NB4 (cell line): ENCODE data around the gene EPB41L4A.
"Not testable (repeated sequence)": the region's sequence is repeated elsewhere in the genome, so short reads cannot be mapped to it uniquely, and the experiment has no call there.

ENCODE experiments used
- CTCF ChIP-seq: IDR thresholded peaks from one replicate; pipeline ENCODE4 v1.5.1; 2012; ENCODE audit warnings: low read depth, low read length
- MAX ChIP-seq: IDR thresholded peaks from 2 replicates; pipeline ENCODE4 v1.6.1; 2011; ENCODE audit warnings: low read depth, low read length
- MYC ChIP-seq: IDR thresholded peaks from 2 replicates; pipeline ENCODE4 v1.6.1; 2011; ENCODE audit warnings: low read depth, low read length
- POLR2A ChIP-seq: IDR thresholded peaks from 2 replicates; pipeline ENCODE4 v1.6.1; 2011; ENCODE audit warnings: mild to moderate bottlenecking; ENCODE audit not compliant: insufficient read length; ENCODE audit errors: extremely low read depth

- not testable (repeated sequence) for TF ChIP-seq POLR2A, CTCF, MAX, MYC
Measured at GRCh38 chr5:112443932-112444331, 24.9 kb upstream of the EPB41L4A start.
